GM23338 (cell line): ENCODE data around the gene ULK4.

Experiments
- EZH2 ChIP-seq: fragments of 200-600 bp; sonication (generic); IDR thresholded peaks from one replicate; pipeline ENCODE4 v1.8.0; 2017; ENCODE audit warnings: antibody characterized with exemption, mild to moderate bottlenecking, low read depth; ENCODE audit not compliant: unreplicated experiment
- POLR2AphosphoS5 ChIP-seq: IDR thresholded peaks from 2 replicates; pipeline ENCODE4 v1.6.1; 2016; ENCODE audit warnings: antibody characterized with exemption, low read depth
- TF ChIP-seq, protein P1 (sequence below), 2 experiments: fragments of 200-600 bp in 1 of 2; sonication (generic) in 1 of 2; conservative IDR thresholded peaks; 2 replicates each; pipeline versions ENCODE4 v1.5.1 to v1.6.1; 2016 to 2017; ENCODE audit warnings: antibody characterized with exemption in 2 of 2, low read depth in 2 of 2, mild to moderate bottlenecking in 2 of 2, moderate library complexity in 1 of 2
- TF ChIP-seq, protein P2 (sequence below): IDR thresholded peaks from one replicate; pipeline ENCODE4 v1.6.1; 2018; ENCODE audit warnings: antibody characterized with exemption; ENCODE audit not compliant: unreplicated experiment

DNA sequence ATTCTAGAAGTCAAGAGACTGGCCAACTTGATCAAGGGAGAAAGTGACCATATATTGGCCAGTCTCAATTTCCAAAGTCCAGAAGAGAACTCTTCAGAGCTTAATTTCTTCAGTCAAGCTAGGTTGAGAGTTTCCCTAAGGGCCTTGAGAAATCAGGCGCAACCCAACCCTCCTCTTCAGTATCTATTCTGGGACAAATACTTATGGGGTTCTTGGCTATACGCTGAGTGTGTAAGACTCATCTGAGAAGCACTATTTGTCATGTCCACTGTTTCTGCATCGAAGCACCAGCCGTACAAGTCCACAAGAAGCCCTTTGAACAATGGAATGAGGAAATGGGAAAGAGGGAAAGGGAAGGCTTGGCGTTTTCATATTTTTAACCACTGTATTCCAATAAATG lies 383.1 kb downstream of the ULK4 start:
- TF ChIP-seq, protein P1, sequence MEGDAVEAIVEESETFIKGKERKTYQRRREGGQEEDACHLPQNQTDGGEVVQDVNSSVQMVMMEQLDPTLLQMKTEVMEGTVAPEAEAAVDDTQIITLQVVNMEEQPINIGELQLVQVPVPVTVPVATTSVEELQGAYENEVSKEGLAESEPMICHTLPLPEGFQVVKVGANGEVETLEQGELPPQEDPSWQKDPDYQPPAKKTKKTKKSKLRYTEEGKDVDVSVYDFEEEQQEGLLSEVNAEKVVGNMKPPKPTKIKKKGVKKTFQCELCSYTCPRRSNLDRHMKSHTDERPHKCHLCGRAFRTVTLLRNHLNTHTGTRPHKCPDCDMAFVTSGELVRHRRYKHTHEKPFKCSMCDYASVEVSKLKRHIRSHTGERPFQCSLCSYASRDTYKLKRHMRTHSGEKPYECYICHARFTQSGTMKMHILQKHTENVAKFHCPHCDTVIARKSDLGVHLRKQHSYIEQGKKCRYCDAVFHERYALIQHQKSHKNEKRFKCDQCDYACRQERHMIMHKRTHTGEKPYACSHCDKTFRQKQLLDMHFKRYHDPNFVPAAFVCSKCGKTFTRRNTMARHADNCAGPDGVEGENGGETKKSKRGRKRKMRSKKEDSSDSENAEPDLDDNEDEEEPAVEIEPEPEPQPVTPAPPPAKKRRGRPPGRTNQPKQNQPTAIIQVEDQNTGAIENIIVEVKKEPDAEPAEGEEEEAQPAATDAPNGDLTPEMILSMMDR (conservative IDR thresholded peaks at IDR 0.05; ENCODE audit: low read depth in 2 of 2), result no peak
- TF ChIP-seq, protein P2, sequence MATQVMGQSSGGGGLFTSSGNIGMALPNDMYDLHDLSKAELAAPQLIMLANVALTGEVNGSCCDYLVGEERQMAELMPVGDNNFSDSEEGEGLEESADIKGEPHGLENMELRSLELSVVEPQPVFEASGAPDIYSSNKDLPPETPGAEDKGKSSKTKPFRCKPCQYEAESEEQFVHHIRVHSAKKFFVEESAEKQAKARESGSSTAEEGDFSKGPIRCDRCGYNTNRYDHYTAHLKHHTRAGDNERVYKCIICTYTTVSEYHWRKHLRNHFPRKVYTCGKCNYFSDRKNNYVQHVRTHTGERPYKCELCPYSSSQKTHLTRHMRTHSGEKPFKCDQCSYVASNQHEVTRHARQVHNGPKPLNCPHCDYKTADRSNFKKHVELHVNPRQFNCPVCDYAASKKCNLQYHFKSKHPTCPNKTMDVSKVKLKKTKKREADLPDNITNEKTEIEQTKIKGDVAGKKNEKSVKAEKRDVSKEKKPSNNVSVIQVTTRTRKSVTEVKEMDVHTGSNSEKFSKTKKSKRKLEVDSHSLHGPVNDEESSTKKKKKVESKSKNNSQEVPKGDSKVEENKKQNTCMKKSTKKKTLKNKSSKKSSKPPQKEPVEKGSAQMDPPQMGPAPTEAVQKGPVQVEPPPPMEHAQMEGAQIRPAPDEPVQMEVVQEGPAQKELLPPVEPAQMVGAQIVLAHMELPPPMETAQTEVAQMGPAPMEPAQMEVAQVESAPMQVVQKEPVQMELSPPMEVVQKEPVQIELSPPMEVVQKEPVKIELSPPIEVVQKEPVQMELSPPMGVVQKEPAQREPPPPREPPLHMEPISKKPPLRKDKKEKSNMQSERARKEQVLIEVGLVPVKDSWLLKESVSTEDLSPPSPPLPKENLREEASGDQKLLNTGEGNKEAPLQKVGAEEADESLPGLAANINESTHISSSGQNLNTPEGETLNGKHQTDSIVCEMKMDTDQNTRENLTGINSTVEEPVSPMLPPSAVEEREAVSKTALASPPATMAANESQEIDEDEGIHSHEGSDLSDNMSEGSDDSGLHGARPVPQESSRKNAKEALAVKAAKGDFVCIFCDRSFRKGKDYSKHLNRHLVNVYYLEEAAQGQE, result no peak
- TF ChIP-seq EZH2, result no peak
- no peak for TF ChIP-seq POLR2AphosphoS5
